ENCODE results near the gene PRKCA.

GRCh38 chr17:66814570-66814969, 512.2 kb downstream of the PRKCA start:
- TF ChIP-seq, protein P1, sequence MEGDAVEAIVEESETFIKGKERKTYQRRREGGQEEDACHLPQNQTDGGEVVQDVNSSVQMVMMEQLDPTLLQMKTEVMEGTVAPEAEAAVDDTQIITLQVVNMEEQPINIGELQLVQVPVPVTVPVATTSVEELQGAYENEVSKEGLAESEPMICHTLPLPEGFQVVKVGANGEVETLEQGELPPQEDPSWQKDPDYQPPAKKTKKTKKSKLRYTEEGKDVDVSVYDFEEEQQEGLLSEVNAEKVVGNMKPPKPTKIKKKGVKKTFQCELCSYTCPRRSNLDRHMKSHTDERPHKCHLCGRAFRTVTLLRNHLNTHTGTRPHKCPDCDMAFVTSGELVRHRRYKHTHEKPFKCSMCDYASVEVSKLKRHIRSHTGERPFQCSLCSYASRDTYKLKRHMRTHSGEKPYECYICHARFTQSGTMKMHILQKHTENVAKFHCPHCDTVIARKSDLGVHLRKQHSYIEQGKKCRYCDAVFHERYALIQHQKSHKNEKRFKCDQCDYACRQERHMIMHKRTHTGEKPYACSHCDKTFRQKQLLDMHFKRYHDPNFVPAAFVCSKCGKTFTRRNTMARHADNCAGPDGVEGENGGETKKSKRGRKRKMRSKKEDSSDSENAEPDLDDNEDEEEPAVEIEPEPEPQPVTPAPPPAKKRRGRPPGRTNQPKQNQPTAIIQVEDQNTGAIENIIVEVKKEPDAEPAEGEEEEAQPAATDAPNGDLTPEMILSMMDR (CRISPR knock-in tag; IDR thresholded peaks at IDR 0.05), result no peak
- TF ChIP-seq NCOA1 (CRISPR knock-in tag; IDR thresholded peaks at IDR 0.05) (no peak), ERF (CRISPR knock-in tag; IDR thresholded peaks at IDR 0.05) (no peak), GABPA (IDR thresholded peaks at IDR 0.05; ENCODE audit: low read depth, low read length) (no peak), GABPA (CRISPR knock-in tag; IDR thresholded peaks at IDR 0.05; ENCODE audit: low read depth) (no peak), SALL1 (CRISPR knock-in tag; IDR thresholded peaks at IDR 0.05) (no peak), ZSCAN30 (CRISPR knock-in tag; IDR thresholded peaks at IDR 0.05) (no peak), ZNF678 (CRISPR knock-in tag; IDR thresholded peaks at IDR 0.05) (no peak), POLR2A (IDR thresholded peaks at IDR 0.05; ENCODE audit: insufficient read depth in 1 of 2, low read depth in 2 of 2, low read length in 2 of 2) (no peak), EP300 (IDR thresholded peaks at IDR 0.05; ENCODE audit: low read depth in 2 of 2, low read length in 2 of 2) (no peak), EP300 (CRISPR knock-in tag; IDR thresholded peaks at IDR 0.05; ENCODE audit: borderline replicate concordance) (no peak), POGK (CRISPR knock-in tag; conservative IDR thresholded peaks at IDR 0.05) (no peak), DR1 (CRISPR knock-in tag; IDR thresholded peaks at IDR 0.05) (no peak), GPBP1L1 (CRISPR knock-in tag; IDR thresholded peaks at IDR 0.05) (no peak)
- TF ChIP-seq, protein P2, sequence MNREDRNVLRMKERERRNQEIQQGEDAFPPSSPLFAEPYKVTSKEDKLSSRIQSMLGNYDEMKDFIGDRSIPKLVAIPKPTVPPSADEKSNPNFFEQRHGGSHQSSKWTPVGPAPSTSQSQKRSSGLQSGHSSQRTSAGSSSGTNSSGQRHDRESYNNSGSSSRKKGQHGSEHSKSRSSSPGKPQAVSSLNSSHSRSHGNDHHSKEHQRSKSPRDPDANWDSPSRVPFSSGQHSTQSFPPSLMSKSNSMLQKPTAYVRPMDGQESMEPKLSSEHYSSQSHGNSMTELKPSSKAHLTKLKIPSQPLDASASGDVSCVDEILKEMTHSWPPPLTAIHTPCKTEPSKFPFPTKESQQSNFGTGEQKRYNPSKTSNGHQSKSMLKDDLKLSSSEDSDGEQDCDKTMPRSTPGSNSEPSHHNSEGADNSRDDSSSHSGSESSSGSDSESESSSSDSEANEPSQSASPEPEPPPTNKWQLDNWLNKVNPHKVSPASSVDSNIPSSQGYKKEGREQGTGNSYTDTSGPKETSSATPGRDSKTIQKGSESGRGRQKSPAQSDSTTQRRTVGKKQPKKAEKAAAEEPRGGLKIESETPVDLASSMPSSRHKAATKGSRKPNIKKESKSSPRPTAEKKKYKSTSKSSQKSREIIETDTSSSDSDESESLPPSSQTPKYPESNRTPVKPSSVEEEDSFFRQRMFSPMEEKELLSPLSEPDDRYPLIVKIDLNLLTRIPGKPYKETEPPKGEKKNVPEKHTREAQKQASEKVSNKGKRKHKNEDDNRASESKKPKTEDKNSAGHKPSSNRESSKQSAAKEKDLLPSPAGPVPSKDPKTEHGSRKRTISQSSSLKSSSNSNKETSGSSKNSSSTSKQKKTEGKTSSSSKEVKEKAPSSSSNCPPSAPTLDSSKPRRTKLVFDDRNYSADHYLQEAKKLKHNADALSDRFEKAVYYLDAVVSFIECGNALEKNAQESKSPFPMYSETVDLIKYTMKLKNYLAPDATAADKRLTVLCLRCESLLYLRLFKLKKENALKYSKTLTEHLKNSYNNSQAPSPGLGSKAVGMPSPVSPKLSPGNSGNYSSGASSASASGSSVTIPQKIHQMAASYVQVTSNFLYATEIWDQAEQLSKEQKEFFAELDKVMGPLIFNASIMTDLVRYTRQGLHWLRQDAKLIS (CRISPR knock-in tag; IDR thresholded peaks at IDR 0.05), result no peak

Measured in HepG2 (cell line).